ENCODE results near the gene EHMT1.

Gene EHMT1

GRCh38 chr9:137580954-137581322 lies 37.9 kb upstream of the EHMT1 start:
- Histone ChIP-seq H3K9me3 (ENCODE audit: control insufficient read depth, low read length) (no peaks in the 10 kb centered on the region), H3K36me3 (ENCODE audit: control insufficient read depth, insufficient read depth, low read length) (peaks cover 20% of the 10 kb centered on the region), H3K4me3 (ENCODE audit: insufficient read depth, low read depth, low read length, poor library complexity, severe bottlenecking) (no peak overlapping the region), H3K27me3 (replicated peaks; ENCODE audit: control insufficient read depth, insufficient read depth, low read length, poor library complexity, severe bottlenecking) (no peaks in the 10 kb centered on the region), H3K4me1 (ENCODE audit: control insufficient read depth, insufficient read depth, low read length, poor library complexity, severe bottlenecking) (peaks cover 17% of the 10 kb centered on the region), H3K27ac (ENCODE audit: insufficient read depth, low read length, poor library complexity, severe bottlenecking) (no peak overlapping the region)
- no peak for DNase-seq

- H3K27me3 ChIP-seq (replicated peaks; ENCODE audit: control insufficient read depth, insufficient read depth, low read length, poor library complexity, severe bottlenecking) = no peaks in the 10 kb centered on the region
- H3K27ac ChIP-seq (ENCODE audit: insufficient read depth, low read length, poor library complexity, severe bottlenecking) = no peak overlapping the region
- H3K4me1 ChIP-seq (ENCODE audit: control insufficient read depth, insufficient read depth, low read length, poor library complexity, severe bottlenecking) = peaks cover 17% of the 10 kb centered on the region
- H3K36me3 ChIP-seq (ENCODE audit: control insufficient read depth, insufficient read depth, low read length) = peaks cover 22% of the 10 kb centered on the region
- H3K9me3 ChIP-seq (ENCODE audit: control insufficient read depth, low read length) = no peaks in the 10 kb centered on the region
- H3K4me3 ChIP-seq (ENCODE audit: insufficient read depth, low read depth, low read length, poor library complexity, severe bottlenecking) = no peak overlapping the region
- no peak for DNase-seq
Observed at GRCh38 chr9:137581361-137582285, 37.2 kb upstream of the EHMT1 start.

- no peak for DNase-seq
- H3K4me1 ChIP-seq (ENCODE audit: control insufficient read depth, insufficient read depth, low read length, poor library complexity, severe bottlenecking) = peaks cover 12% of the 10 kb centered on the region
- H3K9me3 ChIP-seq (ENCODE audit: control insufficient read depth, low read length) = no peaks in the 10 kb centered on the region
- H3K27ac ChIP-seq (ENCODE audit: insufficient read depth, low read length, poor library complexity, severe bottlenecking) = no peak overlapping the region
- no peaks in the 10 kb centered on the region for H3K27me3 ChIP-seq (replicated peaks; ENCODE audit: control insufficient read depth, insufficient read depth, low read length, poor library complexity, severe bottlenecking)
- H3K36me3 ChIP-seq (ENCODE audit: control insufficient read depth, insufficient read depth, low read length) = peaks cover 29% of the 10 kb centered on the region
- no peak overlapping the region for H3K4me3 ChIP-seq (ENCODE audit: insufficient read depth, low read depth, low read length, poor library complexity, severe bottlenecking)
Observed at GRCh38 chr9:137582286-137582860, 36.4 kb upstream of the EHMT1 start.

- Histone ChIP-seq H3K9me3 (ENCODE audit: control insufficient read depth, low read length) (no peaks in the 10 kb centered on the region), H3K4me3 (ENCODE audit: insufficient read depth, low read depth, low read length, poor library complexity, severe bottlenecking) (no peak overlapping the region), H3K27ac (ENCODE audit: insufficient read depth, low read length, poor library complexity, severe bottlenecking) (no peak overlapping the region), H3K4me1 (ENCODE audit: control insufficient read depth, insufficient read depth, low read length, poor library complexity, severe bottlenecking) (peaks cover 5% of the 10 kb centered on the region), H3K36me3 (ENCODE audit: control insufficient read depth, insufficient read depth, low read length) (peaks cover 37% of the 10 kb centered on the region), H3K27me3 (replicated peaks; ENCODE audit: control insufficient read depth, insufficient read depth, low read length, poor library complexity, severe bottlenecking) (no peaks in the 10 kb centered on the region)
- no peak for DNase-seq
Observed at GRCh38 chr9:137583347-137583746, 35.5 kb upstream of the EHMT1 start.

GRCh38 chr9:137583957-137584356 lies 34.8 kb upstream of the EHMT1 start:
- DNase-seq = no peak
- Histone ChIP-seq H3K27me3 (replicated peaks; ENCODE audit: control insufficient read depth, insufficient read depth, low read length, poor library complexity, severe bottlenecking) (no peaks in the 10 kb centered on the region), H3K9me3 (ENCODE audit: control insufficient read depth, low read length) (no peaks in the 10 kb centered on the region), H3K4me3 (ENCODE audit: insufficient read depth, low read depth, low read length, poor library complexity, severe bottlenecking) (no peak overlapping the region), H3K27ac (ENCODE audit: insufficient read depth, low read length, poor library complexity, severe bottlenecking) (no peak overlapping the region), H3K36me3 (ENCODE audit: control insufficient read depth, insufficient read depth, low read length) (peaks cover 37% of the 10 kb centered on the region), H3K4me1 (ENCODE audit: control insufficient read depth, insufficient read depth, low read length, poor library complexity, severe bottlenecking) (peaks cover 4% of the 10 kb centered on the region)

- no peak for DNase-seq
- no peaks in the 10 kb centered on the region for H3K9me3 ChIP-seq (ENCODE audit: control insufficient read depth, low read length)
- peaks cover 37% of the 10 kb centered on the region for H3K36me3 ChIP-seq (ENCODE audit: control insufficient read depth, insufficient read depth, low read length)
- no peak overlapping the region for H3K4me3 ChIP-seq (ENCODE audit: insufficient read depth, low read depth, low read length, poor library complexity, severe bottlenecking)
- H3K27me3 ChIP-seq (replicated peaks; ENCODE audit: control insufficient read depth, insufficient read depth, low read length, poor library complexity, severe bottlenecking) = no peaks in the 10 kb centered on the region
- no peak overlapping the region for H3K27ac ChIP-seq (ENCODE audit: insufficient read depth, low read length, poor library complexity, severe bottlenecking)
- H3K4me1 ChIP-seq (ENCODE audit: control insufficient read depth, insufficient read depth, low read length, poor library complexity, severe bottlenecking) = peaks cover 12% of the 10 kb centered on the region
Observed at GRCh38 chr9:137586854-137587253, 32.0 kb upstream of the EHMT1 start.

- Histone ChIP-seq H3K4me3 (ENCODE audit: insufficient read depth, low read depth, low read length, poor library complexity, severe bottlenecking) (no peak overlapping the region), H3K27ac (ENCODE audit: insufficient read depth, low read length, poor library complexity, severe bottlenecking) (no peak overlapping the region), H3K27me3 (replicated peaks; ENCODE audit: control insufficient read depth, insufficient read depth, low read length, poor library complexity, severe bottlenecking) (no peaks in the 10 kb centered on the region)
Observed at GRCh38 chr9:137588311-137588710, 30.5 kb upstream of the EHMT1 start.

GRCh38 chr9:137588891-137589290 lies 29.9 kb upstream of the EHMT1 start:
- Histone ChIP-seq H3K9me3 (ENCODE audit: control insufficient read depth, low read length) (no peaks in the 10 kb centered on the region), H3K36me3 (ENCODE audit: control insufficient read depth, insufficient read depth, low read length) (peaks cover 28% of the 10 kb centered on the region), H3K4me1 (ENCODE audit: control insufficient read depth, insufficient read depth, low read length, poor library complexity, severe bottlenecking) (peaks cover 12% of the 10 kb centered on the region), H3K27ac (ENCODE audit: insufficient read depth, low read length, poor library complexity, severe bottlenecking) (no peak overlapping the region), H3K4me3 (ENCODE audit: insufficient read depth, low read depth, low read length, poor library complexity, severe bottlenecking) (peak overlapping the region; percentile 51), H3K27me3 (replicated peaks; ENCODE audit: control insufficient read depth, insufficient read depth, low read length, poor library complexity, severe bottlenecking) (no peaks in the 10 kb centered on the region)
- DNase-seq = no peak

More at GRCh38 chr9:137588311-137588710, 30.5 kb upstream of the EHMT1 start:
- H3K9me3 ChIP-seq (ENCODE audit: control insufficient read depth, low read length) = no peaks in the 10 kb centered on the region
- H3K4me1 ChIP-seq (ENCODE audit: control insufficient read depth, insufficient read depth, low read length, poor library complexity, severe bottlenecking) = peaks cover 12% of the 10 kb centered on the region
- no peak for DNase-seq
- peaks cover 28% of the 10 kb centered on the region for H3K36me3 ChIP-seq (ENCODE audit: control insufficient read depth, insufficient read depth, low read length)

GRCh38 chr9:137589441-137590122 lies 29.2 kb upstream of the EHMT1 start:
- Histone ChIP-seq H3K4me1 (ENCODE audit: control insufficient read depth, insufficient read depth, low read length, poor library complexity, severe bottlenecking) (peaks cover 12% of the 10 kb centered on the region), H3K36me3 (ENCODE audit: control insufficient read depth, insufficient read depth, low read length) (peaks cover 24% of the 10 kb centered on the region), H3K27me3 (replicated peaks; ENCODE audit: control insufficient read depth, insufficient read depth, low read length, poor library complexity, severe bottlenecking) (no peaks in the 10 kb centered on the region), H3K9me3 (ENCODE audit: control insufficient read depth, low read length) (no peaks in the 10 kb centered on the region), H3K4me3 (ENCODE audit: insufficient read depth, low read depth, low read length, poor library complexity, severe bottlenecking) (peak overlapping the region; percentile 51), H3K27ac (ENCODE audit: insufficient read depth, low read length, poor library complexity, severe bottlenecking) (no peak overlapping the region)
- no peak for DNase-seq

GRCh38 chr9:137590123-137590468 lies 28.7 kb upstream of the EHMT1 start:
- H3K4me1 ChIP-seq (ENCODE audit: control insufficient read depth, insufficient read depth, low read length, poor library complexity, severe bottlenecking) = peaks cover 12% of the 10 kb centered on the region
- no peaks in the 10 kb centered on the region for H3K27me3 ChIP-seq (replicated peaks; ENCODE audit: control insufficient read depth, insufficient read depth, low read length, poor library complexity, severe bottlenecking)
- no peaks in the 10 kb centered on the region for H3K9me3 ChIP-seq (ENCODE audit: control insufficient read depth, low read length)
- peaks cover 24% of the 10 kb centered on the region for H3K36me3 ChIP-seq (ENCODE audit: control insufficient read depth, insufficient read depth, low read length)
- DNase-seq = no peak
- no peak overlapping the region for H3K27ac ChIP-seq (ENCODE audit: insufficient read depth, low read length, poor library complexity, severe bottlenecking)
- H3K4me3 ChIP-seq (ENCODE audit: insufficient read depth, low read depth, low read length, poor library complexity, severe bottlenecking) = peak overlapping the region; percentile 51

Measured in effector memory CD4-positive, alpha-beta T cell (primary cell).